Type B pancreatic cell (in vitro differentiated cells): Measurements from ENCODE around the gene SLC15A2. TPM values are rescaled to one million over a fixed set of nuclear protein-coding genes. Genes with fewer than 3 reads are reported as not detected.

Experiments
- DNase-seq: peaks from one replicate; pipeline ENCODE4 v3.0.0; 2021; ENCODE audit warnings: mixed read lengths; ENCODE audit not compliant: unreplicated experiment; ENCODE audit errors: extremely low spot score
- H3K27ac Mint-ChIP-seq: 2 replicates; pipeline ENCODE4 v1.8.0; 2021; ENCODE audit warnings: mild to moderate bottlenecking, mixed read lengths
- H3K27me3 Mint-ChIP-seq: 2 replicates; pipeline ENCODE4 v1.8.0; 2021; ENCODE audit warnings: mixed read lengths
- H3K36me3 Mint-ChIP-seq: 2 replicates; pipeline ENCODE4 v1.8.0; 2021; ENCODE audit warnings: mixed read lengths
- H3K4me1 Mint-ChIP-seq: one replicate; pipeline ENCODE4 v1.8.0; 2021; ENCODE audit warnings: mixed read lengths; ENCODE audit not compliant: unreplicated experiment
- H3K4me3 Mint-ChIP-seq: 2 replicates; pipeline ENCODE4 v1.8.0; 2021; ENCODE audit warnings: mild to moderate bottlenecking, mixed read lengths
- H3K9me3 Mint-ChIP-seq: 2 replicates; pipeline ENCODE4 v1.8.0; 2021; ENCODE audit warnings: mixed read lengths
- CTCF ChIP-seq: fragments of 200-600 bp; sonication (generic); conservative IDR thresholded peaks from 2 replicates; pipeline ENCODE4 v1.5.0; 2021; ENCODE audit warnings: antibody characterized with exemption, mild to moderate bottlenecking
- total RNA-seq: library from RNA; stranded (reverse); gene quantifications from 2 replicates; pipeline ENCODE4 v1.2.1, GENCODE V29; 2021; ENCODE audit warnings: low replicate concordance

The SLC15A2 gene
- total RNA-seq, 1 donor from 2014 or later = 4.9 TPM

DNA sequence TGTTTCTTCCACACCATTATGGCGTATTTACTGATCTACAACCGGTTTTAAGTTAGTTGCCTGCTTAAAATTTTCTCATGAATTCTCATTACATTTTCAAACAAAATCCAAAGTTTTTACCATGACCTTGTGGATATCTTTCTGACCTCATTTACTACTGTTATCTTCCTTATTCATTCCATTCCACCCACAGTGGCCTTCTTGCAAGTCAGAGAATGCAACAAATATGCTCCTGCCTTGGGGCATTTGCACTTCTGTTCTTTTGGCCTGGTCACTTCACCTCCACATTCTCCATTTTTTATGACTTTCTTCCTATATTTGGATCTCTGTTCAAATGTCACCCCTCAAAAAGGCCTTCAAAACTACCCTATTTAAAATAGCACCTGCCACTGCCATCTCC lies 8.8 kb upstream of the SLC15A2 start:
- no peaks in the 10 kb centered on the region for H3K36me3 Mint-ChIP-seq
- no peaks in the 10 kb centered on the region for H3K4me1 Mint-ChIP-seq
- no peaks in the 10 kb centered on the region for H3K9me3 Mint-ChIP-seq
- H3K4me3 Mint-ChIP-seq = no peak overlapping the region
- TF ChIP-seq CTCF = no peak
- H3K27ac Mint-ChIP-seq = no peak overlapping the region
- no peak for DNase-seq
- H3K27me3 Mint-ChIP-seq = no peaks in the 10 kb centered on the region

GRCh38 chr3:121895121-121895520 lies 920 bp downstream of the SLC15A2 start:
- Mint-ChIP-seq H3K4me1 (peaks cover 10% of the 10 kb centered on the region), H3K9me3 (no peaks in the 10 kb centered on the region), H3K27ac (no peak overlapping the region), H3K4me3 (peak overlapping the region; percentile 59), H3K27me3 (no peaks in the 10 kb centered on the region), H3K36me3 (no peaks in the 10 kb centered on the region)
- no peak for TF ChIP-seq CTCF
- no peak for DNase-seq

DNA sequence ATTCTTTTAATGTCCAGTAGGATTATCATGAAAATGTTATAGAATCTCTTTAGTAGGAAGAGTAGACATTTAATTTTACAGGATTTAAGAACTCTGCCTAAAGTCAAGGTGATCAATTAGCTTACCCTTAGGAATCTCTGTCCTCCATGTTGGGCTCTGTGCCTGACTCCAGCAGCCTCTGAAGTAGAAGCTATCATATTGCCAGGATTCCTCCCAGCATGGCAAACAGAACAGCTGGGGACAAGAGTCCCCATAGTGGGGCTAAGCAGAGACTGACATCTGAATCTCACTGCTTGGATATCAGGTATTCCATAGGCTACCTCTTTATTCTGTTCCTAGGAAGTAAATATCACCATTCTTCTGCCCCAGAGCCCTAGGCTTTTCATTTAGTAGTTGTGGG lies 1.5 kb downstream of the SLC15A2 start:
- H3K4me1 Mint-ChIP-seq = peaks cover 10% of the 10 kb centered on the region
- no peak for DNase-seq
- H3K9me3 Mint-ChIP-seq = no peaks in the 10 kb centered on the region
- no peaks in the 10 kb centered on the region for H3K36me3 Mint-ChIP-seq
- no peak overlapping the region for H3K4me3 Mint-ChIP-seq
- no peak for TF ChIP-seq CTCF
- no peak overlapping the region for H3K27ac Mint-ChIP-seq
- no peaks in the 10 kb centered on the region for H3K27me3 Mint-ChIP-seq

GRCh38 chr3:121896823-121897222 lies 2.6 kb downstream of the SLC15A2 start:
- no peaks in the 10 kb centered on the region for H3K9me3 Mint-ChIP-seq
- no peak for DNase-seq
- H3K36me3 Mint-ChIP-seq = no peaks in the 10 kb centered on the region
- peaks cover 10% of the 10 kb centered on the region for H3K4me1 Mint-ChIP-seq
- H3K4me3 Mint-ChIP-seq = peak overlapping the region; percentile 72
- no peaks in the 10 kb centered on the region for H3K27me3 Mint-ChIP-seq
- peak overlapping the region; percentile 92 for H3K27ac Mint-ChIP-seq
- TF ChIP-seq CTCF = no peak

DNA sequence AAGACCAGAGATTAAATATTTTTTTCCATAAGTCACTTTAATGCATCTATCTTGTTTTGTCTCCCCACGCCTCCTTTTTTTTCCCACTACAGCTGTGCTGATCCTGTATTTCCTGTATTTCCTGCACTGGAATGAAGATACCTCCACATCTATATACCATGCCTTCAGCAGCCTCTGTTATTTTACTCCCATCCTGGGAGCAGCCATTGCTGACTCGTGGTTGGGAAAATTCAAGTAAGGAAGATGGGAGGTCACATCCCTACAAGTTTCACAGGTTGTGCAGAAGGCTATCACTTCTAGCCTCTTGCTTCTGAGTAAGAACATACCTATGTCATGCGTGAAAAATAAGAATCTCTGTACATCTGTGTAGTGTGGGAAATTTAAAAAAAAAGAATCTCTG lies 3.1 kb downstream of the SLC15A2 start:
- Mint-ChIP-seq H3K27me3 (no peaks in the 10 kb centered on the region), H3K36me3 (no peaks in the 10 kb centered on the region), H3K27ac (peak overlapping the region; percentile 92), H3K4me3 (peak overlapping the region; percentile 72), H3K4me1 (peaks cover 10% of the 10 kb centered on the region), H3K9me3 (no peaks in the 10 kb centered on the region)
- DNase-seq = no peak
- no peak for TF ChIP-seq CTCF
